ENCODE measurements around the gene EMC7.

The EMC7 gene

GRCh38 chr15:34119291-34119690 is 17.6 kb upstream of the EMC7 start:
- Histone ChIP-seq H4K20me1 (no peaks in the 10 kb centered on the region), H3K9me3 (replicated peaks in 1 of 11) (peaks cover 0 to 6% (median 0%) of the 10 kb centered on the region in 11 experiments; a peak in 4 of 22 replicates), H3K27me3 (no peaks in the 10 kb centered on the region), H3K27ac (no peak overlapping the region), H3K4me3 (no peak overlapping the region), H3K4me1 (0 out of 20 replicates have a peak, but pooled peaks cover 0 to 3% (median 0%) of the 10 kb centered on the region in 10 experiments), H3K36me3 (no peaks in the 10 kb centered on the region), H3K9ac (no peak overlapping the region), H3K4me2 (no peak overlapping the region)
- TF ChIP-seq Cebpa-rat (IDR thresholded peaks at IDR 0.05): no peak

GRCh38 chr15:34116620-34117019 is 15.0 kb upstream of the EMC7 start:
- no peak overlapping the region for H3K27ac ChIP-seq
- no peaks in the 10 kb centered on the region for H4K20me1 ChIP-seq
- H3K27me3 ChIP-seq: no peaks in the 10 kb centered on the region
- no peak overlapping the region for H3K4me2 ChIP-seq
- no peak overlapping the region for H3K4me3 ChIP-seq
- 0 out of 20 replicates have a peak, but pooled peaks cover 0 to 3% (median 0%) of the 10 kb centered on the region in 10 experiments for H3K4me1 ChIP-seq
- H3K36me3 ChIP-seq: no peaks in the 10 kb centered on the region
- TF ChIP-seq Cebpa-rat (IDR thresholded peaks at IDR 0.05): no peak
- no peak overlapping the region for H3K9ac ChIP-seq
- peaks cover 0 to 6% (median 0%) of the 10 kb centered on the region in 11 experiments; a peak in 4 of 22 replicates for H3K9me3 ChIP-seq (replicated peaks in 1 of 11)

- no peak overlapping the region for H3K27ac ChIP-seq
- no peak overlapping the region for H3K4me2 ChIP-seq
- no peaks in the 10 kb centered on the region for H3K27me3 ChIP-seq
- TF ChIP-seq Cebpa-rat (IDR thresholded peaks at IDR 0.05): no peak
- no peaks in the 10 kb centered on the region for H3K36me3 ChIP-seq
- no peak overlapping the region for H3K9ac ChIP-seq
- no peaks in the 10 kb centered on the region for H4K20me1 ChIP-seq
- H3K9me3 ChIP-seq (replicated peaks in 1 of 11): peaks cover 0 to 6% (median 0%) of the 10 kb centered on the region in 11 experiments; a peak in 4 of 22 replicates
- H3K4me1 ChIP-seq: no peaks in the 10 kb centered on the region
- H3K4me3 ChIP-seq: no peak overlapping the region
Measured at GRCh38 chr15:34114739-34115138, 13.1 kb upstream of the EMC7 start.

- Histone ChIP-seq H3K27me3 (no peaks in the 10 kb centered on the region), H4K20me1 (no peaks in the 10 kb centered on the region), H3K4me2 (no peak overlapping the region), H3K9me3 (replicated peaks in 1 of 11) (peaks cover 0 to 6% (median 0%) of the 10 kb centered on the region in 11 experiments; a peak in 4 of 22 replicates), H3K27ac (no peak overlapping the region), H3K4me1 (no peaks in the 10 kb centered on the region), H3K4me3 (no peak overlapping the region), H3K9ac (no peak overlapping the region), H3K36me3 (no peaks in the 10 kb centered on the region)
- no peak for TF ChIP-seq Cebpa-rat (IDR thresholded peaks at IDR 0.05)
Measured at GRCh38 chr15:34114215-34114614, 12.6 kb upstream of the EMC7 start.

- no peak overlapping the region for H3K9ac ChIP-seq
- H3K4me2 ChIP-seq: no peak overlapping the region
- no peaks in the 10 kb centered on the region for H3K36me3 ChIP-seq
- no peak overlapping the region for H3K27ac ChIP-seq
- no peaks in the 10 kb centered on the region for H3K4me1 ChIP-seq
- no peak overlapping the region for H3K4me3 ChIP-seq
- peaks cover 0 to 6% (median 0%) of the 10 kb centered on the region in 11 experiments; a peak in 4 of 22 replicates for H3K9me3 ChIP-seq (replicated peaks in 1 of 11)
- no peaks in the 10 kb centered on the region for H3K27me3 ChIP-seq
- no peaks in the 10 kb centered on the region for H4K20me1 ChIP-seq
- TF ChIP-seq Cebpa-rat (IDR thresholded peaks at IDR 0.05): no peak
Measured at GRCh38 chr15:34111488-34111887, 9.8 kb upstream of the EMC7 start.

- H3K27ac ChIP-seq: no peak overlapping the region
- no peaks in the 10 kb centered on the region for H4K20me1 ChIP-seq
- H3K27me3 ChIP-seq: no peaks in the 10 kb centered on the region
- no peaks in the 10 kb centered on the region for H3K4me1 ChIP-seq
- H3K9ac ChIP-seq: no peak overlapping the region
- H3K4me3 ChIP-seq: no peak overlapping the region
- H3K4me2 ChIP-seq: no peak overlapping the region
- peaks cover 0 to 6% (median 0%) of the 10 kb centered on the region in 11 experiments; a peak in 4 of 22 replicates for H3K9me3 ChIP-seq (replicated peaks in 1 of 11)
- TF ChIP-seq Cebpa-rat (IDR thresholded peaks at IDR 0.05): no peak
- H3K36me3 ChIP-seq: no peaks in the 10 kb centered on the region
Measured at GRCh38 chr15:34109797-34110663, 8.4 kb upstream of the EMC7 start.

- Histone ChIP-seq H3K27me3 (no peaks in the 10 kb centered on the region), H3K27ac (no peak overlapping the region), H3K4me1 (peaks cover 5 to 8% (median 6%) of the 10 kb centered on the region in 10 experiments; a peak in 15 of 20 replicates), H3K36me3 (peaks cover 0 to 11% (median 6%) of the 10 kb centered on the region in 11 experiments; a peak in 5 of 22 replicates), H3K9ac (no peak overlapping the region), H4K20me1 (no peaks in the 10 kb centered on the region), H3K9me3 (replicated peaks in 1 of 11) (peaks cover 0 to 20% (median 16%) of the 10 kb centered on the region in 11 experiments; a peak in 16 of 22 replicates), H3K4me3 (no peak overlapping the region), H3K4me2 (no peak overlapping the region)
- TF ChIP-seq Cebpa-rat (IDR thresholded peaks at IDR 0.05): peak in 1 of 11 experiments; percentile 44; a peak in 1 of 22 replicates
Measured at GRCh38 chr15:34107315-34107714, 5.7 kb upstream of the EMC7 start.

GRCh38 chr15:34106423-34106822 is 4.8 kb upstream of the EMC7 start:
- H3K9ac ChIP-seq: no peak overlapping the region
- no peak overlapping the region for H3K4me3 ChIP-seq
- TF ChIP-seq Cebpa-rat (IDR thresholded peaks at IDR 0.05): no peak
- peaks cover 0 to 11% (median 6%) of the 10 kb centered on the region in 11 experiments; a peak in 5 of 22 replicates for H3K36me3 ChIP-seq
- H3K27ac ChIP-seq: no peak overlapping the region
- peaks cover 0 to 20% (median 16%) of the 10 kb centered on the region in 11 experiments; a peak in 16 of 22 replicates for H3K9me3 ChIP-seq (replicated peaks in 1 of 11)
- H3K4me2 ChIP-seq: no peak overlapping the region
- no peaks in the 10 kb centered on the region for H3K27me3 ChIP-seq
- peaks cover 6 to 9% (median 6%) of the 10 kb centered on the region in 10 experiments; a peak in 15 of 20 replicates for H3K4me1 ChIP-seq
- no peaks in the 10 kb centered on the region for H4K20me1 ChIP-seq

GRCh38 chr15:34102175-34102925 is 688 bp upstream of the EMC7 start:
- Histone ChIP-seq H3K4me1 (peaks cover 18 to 27% (median 22%) of the 10 kb centered on the region in 10 experiments), H3K36me3 (peaks cover 0 to 18% (median 9%) of the 10 kb centered on the region in 11 experiments; a peak in 7 of 22 replicates), H3K4me2 (peak overlapping the region; percentile 59 to 87 (median 79)), H3K27ac (peak overlapping the region; percentile 77 to 94 (median 86); a peak in 21 of 22 replicates), H3K9ac (peak overlapping the region; percentile 85 to 96 (median 91)), H4K20me1 (peaks cover 0 to 30% (median 8%) of the 10 kb centered on the region in 11 experiments; a peak in 8 of 22 replicates), H3K4me3 (peak overlapping the region; percentile 88 to 99 (median 92)), H3K9me3 (replicated peaks in 1 of 11) (peaks cover 0 to 20% (median 16%) of the 10 kb centered on the region in 11 experiments; a peak in 16 of 22 replicates), H3K27me3 (no peaks in the 10 kb centered on the region)
- no peak for TF ChIP-seq Cebpa-rat (IDR thresholded peaks at IDR 0.05)
